WTC11 (cell line): ENCODE data around the gene GPRC5A. TPM values are rescaled to one million over a fixed set of nuclear protein-coding genes. Genes with fewer than 3 reads are reported as not detected.
"Not testable (repeated sequence)": the region's sequence is repeated elsewhere in the genome, so short reads cannot be mapped to it uniquely, and the experiment has no call there.

ENCODE experiments used
- ATAC-seq: fragments of 200-7000 bp; cut with Tn5 transposase; 2 replicates; pipeline ENCODE4 v1.10.0; 2021; ENCODE audit warnings: mild to moderate bottlenecking, moderate library complexity
- CTCF ChIA-PET: fragments of 300-600 bp; sonication (Branson Sonifier 250); formaldehyde crosslinking; loops from one replicate; lab custom pipeline; 2021; ENCODE audit warnings: antibody characterized with exemption; lab: Charles Lee
- POLR2A ChIA-PET: fragments of 350-600 bp; sonication (Branson Sonifier 250); formaldehyde crosslinking; loops from one replicate; lab custom pipeline; 2021; ENCODE audit warnings: antibody characterized with exemption; lab: Charles Lee
- DNase-seq: peaks from one replicate; pipeline ENCODE4 v3.0.0; 2021; ENCODE audit warnings: low spot score
- H3K27ac Mint-ChIP-seq: 2 replicates; pipeline ENCODE4 v1.8.0; 2021; ENCODE audit warnings: mixed read lengths
- H3K27me3 Mint-ChIP-seq: 2 replicates; pipeline ENCODE4 v1.8.0; 2021; ENCODE audit warnings: low read depth, mild to moderate bottlenecking, moderate library complexity, mixed read lengths
- H3K36me3 Mint-ChIP-seq: 2 replicates; pipeline ENCODE4 v1.8.0; 2021; ENCODE audit warnings: mixed read lengths
- H3K4me1 Mint-ChIP-seq: 2 replicates; pipeline ENCODE4 v1.8.0; 2022; ENCODE audit warnings: mixed read lengths
- H3K4me3 Mint-ChIP-seq: 2 replicates; pipeline ENCODE4 v1.8.0; 2021; ENCODE audit warnings: mild to moderate bottlenecking, moderate library complexity, mixed read lengths
- H3K9me3 Mint-ChIP-seq: 2 replicates; pipeline ENCODE4 v1.8.0; 2021; ENCODE audit warnings: mixed read lengths
- ATF2 ChIP-seq: sonication (generic); formaldehyde crosslinking; IDR thresholded peaks from 2 replicates; pipeline ENCODE4 v1.8.1; 2022; ENCODE audit warnings: low read depth, missing genetic modification reagents, borderline replicate concordance
- CBFB ChIP-seq: sonication (generic); formaldehyde crosslinking; IDR thresholded peaks from 2 replicates; pipeline ENCODE4 v1.8.1; 2022; ENCODE audit warnings: mild to moderate bottlenecking, low read depth, missing genetic modification reagents
- CDX4 ChIP-seq: fragments of 250-450 bp; sonication (Bioruptor Pico); IDR thresholded peaks from 2 replicates; pipeline ENCODE4 v1.9.0; 2021; ENCODE audit warnings: moderate library complexity, mild to moderate bottlenecking, inconsistent platforms, borderline replicate concordance
- E2F5 ChIP-seq: sonication (generic); formaldehyde crosslinking; IDR thresholded peaks from 2 replicates; pipeline ENCODE4 v1.8.1; 2022; ENCODE audit warnings: mild to moderate bottlenecking, moderate library complexity, missing genetic modification reagents
- ESRRA ChIP-seq: sonication (generic); formaldehyde crosslinking; IDR thresholded peaks from 2 replicates; pipeline ENCODE4 v1.8.1; 2022; ENCODE audit warnings: mild to moderate bottlenecking, missing genetic modification reagents, borderline replicate concordance
- FOXK1 ChIP-seq: sonication (generic); formaldehyde crosslinking; IDR thresholded peaks from 2 replicates; pipeline ENCODE4 v1.8.0; 2022; ENCODE audit warnings: mild to moderate bottlenecking, moderate library complexity, missing genetic modification reagents
- FOXP4 ChIP-seq: sonication (generic); formaldehyde crosslinking; IDR thresholded peaks from 2 replicates; pipeline ENCODE4 v1.8.0; 2022; ENCODE audit warnings: mild to moderate bottlenecking, missing genetic modification reagents
- GRHL2 ChIP-seq: fragments of 250-450 bp; sonication (Bioruptor Pico); IDR thresholded peaks from 2 replicates; pipeline ENCODE4 v1.8.0; 2022; ENCODE audit warnings: mild to moderate bottlenecking, moderate library complexity; ENCODE audit not compliant: insufficient replicate concordance, severe bottlenecking
- KAT7 ChIP-seq: sonication (generic); formaldehyde crosslinking; IDR thresholded peaks from 2 replicates; pipeline ENCODE4 v1.8.1; 2023; ENCODE audit warnings: missing genetic modification reagents, mild to moderate bottlenecking, borderline replicate concordance
- MAX ChIP-seq: sonication (generic); formaldehyde crosslinking; IDR thresholded peaks from 2 replicates; pipeline ENCODE4 v1.8.0; 2022; ENCODE audit warnings: mild to moderate bottlenecking, missing genetic modification reagents
- MLX ChIP-seq: sonication (generic); formaldehyde crosslinking; IDR thresholded peaks from 2 replicates; pipeline ENCODE4 v1.8.1; 2023; ENCODE audit warnings: mild to moderate bottlenecking, missing genetic modification reagents, moderate library complexity
- MYBL2 ChIP-seq: sonication (generic); formaldehyde crosslinking; IDR thresholded peaks from 2 replicates; pipeline ENCODE4 v1.8.1; 2023; ENCODE audit warnings: mild to moderate bottlenecking, moderate library complexity, missing genetic modification reagents
- NFATC4 ChIP-seq: fragments of 250-450 bp; sonication (Bioruptor Pico); IDR thresholded peaks from 2 replicates; pipeline ENCODE4 v1.9.0; 2021; ENCODE audit warnings: mild to moderate bottlenecking
- NR3C1 ChIP-seq: sonication (generic); formaldehyde crosslinking; conservative IDR thresholded peaks from 2 replicates; pipeline ENCODE4 v1.8.1; 2023; ENCODE audit warnings: low read depth, mild to moderate bottlenecking, missing genetic modification reagents
- PREB ChIP-seq: sonication (generic); formaldehyde crosslinking; IDR thresholded peaks from 2 replicates; pipeline ENCODE4 v1.8.1; 2022; ENCODE audit warnings: mild to moderate bottlenecking, missing genetic modification reagents, moderate library complexity, borderline replicate concordance
- SMAD4 ChIP-seq: sonication (generic); formaldehyde crosslinking; IDR thresholded peaks from 2 replicates; pipeline ENCODE4 v1.8.0; 2022; ENCODE audit warnings: mild to moderate bottlenecking, missing genetic modification reagents
- STAT6 ChIP-seq: sonication (generic); formaldehyde crosslinking; conservative IDR thresholded peaks from 2 replicates; pipeline ENCODE4 v1.8.1; 2023; ENCODE audit warnings: mild to moderate bottlenecking, low read depth, missing genetic modification reagents, moderate library complexity
- TEAD1 ChIP-seq: sonication (generic); formaldehyde crosslinking; IDR thresholded peaks from 2 replicates; pipeline ENCODE4 v1.8.0; 2022; ENCODE audit warnings: mild to moderate bottlenecking, missing genetic modification reagents
- ZNF219 ChIP-seq: sonication (generic); formaldehyde crosslinking; IDR thresholded peaks from 2 replicates; pipeline ENCODE4 v1.8.0; 2023; ENCODE audit warnings: missing genetic modification reagents, mild to moderate bottlenecking, borderline replicate concordance
- total RNA-seq: library from RNA; stranded (reverse); gene quantifications from 3 replicates; pipeline ENCODE4 v1.2.3, GENCODE V29; 2021

The GPRC5A gene
- total RNA-seq, 1 experiment from 2014 or later, result 1.1 TPM

- H3K27ac Mint-ChIP-seq, result no peak overlapping the region
- CTCF ChIA-PET, result interaction anchor here (0.6 to 1.1 kb wide), 5 partner anchors 13 to 338 kb away, joined by 3 to 6 read pairs (median 4); no protein-coding TSS in a partner anchor
- H3K9me3 Mint-ChIP-seq, result 0 out of 2 replicates have a peak, but pooled peaks cover 3% of the 10 kb centered on the region
- ATAC-seq, result peak; percentile 34
- H3K36me3 Mint-ChIP-seq, result 0 out of 2 replicates have a peak, but pooled peaks cover 2% of the 10 kb centered on the region
- H3K4me1 Mint-ChIP-seq, result peaks cover 54% of the 10 kb centered on the region
- no peaks in the 10 kb centered on the region for H3K27me3 Mint-ChIP-seq
- no peak overlapping the region for H3K4me3 Mint-ChIP-seq
- POLR2A ChIA-PET, result no interaction called here
- no peak for DNase-seq
- TF ChIP-seq NFATC4, result no peak
- TF ChIP-seq ATF2 (CRISPR knock-in tag), result no peak
- no peak for TF ChIP-seq CDX4 (CRISPR knock-in tag)
- no peak for TF ChIP-seq FOXP4 (CRISPR knock-in tag)
- no peak for TF ChIP-seq GRHL2 (CRISPR knock-in tag)
- TF ChIP-seq MYBL2 (CRISPR knock-in tag), result no peak
- TF ChIP-seq ESRRA (CRISPR knock-in tag), result no peak
- TF ChIP-seq STAT6, result no peak
- TF ChIP-seq E2F5, result no peak
- TF ChIP-seq FOXK1, result no peak
- no peak for TF ChIP-seq MAX (CRISPR knock-in tag)
- no peak for TF ChIP-seq ZNF219 (CRISPR knock-in tag)
- no peak for TF ChIP-seq CBFB
- TF ChIP-seq TEAD1 (CRISPR knock-in tag), result no peak
- TF ChIP-seq NR3C1 (CRISPR knock-in tag), result no peak
- no peak for TF ChIP-seq SMAD4 (CRISPR knock-in tag)
- no peak for TF ChIP-seq PREB (CRISPR knock-in tag)
- TF ChIP-seq MLX, result no peak
- no peak for TF ChIP-seq KAT7 (CRISPR knock-in tag)
These were observed 17.3 kb upstream of the GPRC5A start for GRCh38 chr12:12874029-12874428.

- H3K9me3 Mint-ChIP-seq, CTCF ChIA-PET, H3K36me3 Mint-ChIP-seq, H3K27me3 Mint-ChIP-seq, H3K27ac Mint-ChIP-seq, POLR2A ChIA-PET, H3K4me3 Mint-ChIP-seq, ATAC-seq, DNase-seq: not testable (repeated sequence)
- H3K4me1 Mint-ChIP-seq, result peaks cover 52% of the 10 kb centered on the region
These were observed 16.1 kb upstream of the GPRC5A start for GRCh38 chr12:12875301-12875700.
